Measurements from ENCODE around the gene DCP1B.

DCP1B gene

GRCh38 chr12:1918081-1918883 lies 86.0 kb downstream of the DCP1B start, which contains the start of gene CACNA2D4:
CACNA2D4 (minus strand) TSS chr12:1918652; CDS start chr12:1918473, 179 bp downstream.
- DNase-seq: no peak

- DNase-seq: no peak
Observed at GRCh38 chr12:1917172-1918070, 86.8 kb downstream of the DCP1B start.

GRCh38 chr12:1916371-1917171 lies 87.7 kb downstream of the DCP1B start:
- no peak for DNase-seq

GRCh38 chr12:1915082-1915968 lies 88.9 kb downstream of the DCP1B start:
- DNase-seq: peak; percentile 44

- DNase-seq: no peak
Observed at GRCh38 chr12:1914114-1914911, 89.9 kb downstream of the DCP1B start.

- DNase-seq: no peak
Observed at GRCh38 chr12:1913377-1914113, 90.7 kb downstream of the DCP1B start.

- no peak for DNase-seq
Observed at GRCh38 chr12:1912580-1913376, 91.5 kb downstream of the DCP1B start.

GRCh38 chr12:1911598-1912575 lies 92.4 kb downstream of the DCP1B start:
- no peak for DNase-seq

- DNase-seq: no peak
Observed at GRCh38 chr12:1910468-1910867, 93.8 kb downstream of the DCP1B start.

- DNase-seq: no peak
Observed at GRCh38 chr12:1908758-1909157, 95.5 kb downstream of the DCP1B start.

GRCh38 chr12:1907652-1908611 lies 96.3 kb downstream of the DCP1B start:
- peak; percentile 14 for DNase-seq

GRCh38 chr12:1906579-1906978 lies 97.7 kb downstream of the DCP1B start:
- no peak for DNase-seq

GRCh38 chr12:1904875-1905274 lies 99.4 kb downstream of the DCP1B start:
- no peak for DNase-seq

- DNase-seq: no peak
Observed at GRCh38 chr12:1896964-1897363, 107.3 kb downstream of the DCP1B start.
